ENCODE measurements around the gene TECPR2. TPM values are rescaled to one million over a fixed set of nuclear protein-coding genes. Genes with fewer than 3 reads are reported as not detected.
A peak's percentile ranks its signal among the peaks of the same experiment; 100 is the strongest.

Gene TECPR2
- total and polyA plus RNA-seq, 10 of the 15 experiments (the other 5 are each of a cell fraction or from before 2014, with no cell fraction given), result 0.15 to 10.0 (median 3.0) TPM

GRCh38 chr14:102524451-102525218 is 161.9 kb downstream of the TECPR2 start (continued):
- TF ChIP-seq E2F4 (IDR thresholded peaks at IDR 0.05; ENCODE audit: low read depth, low read length), result no peak
- TF ChIP-seq SUZ12 (IDR thresholded peaks at IDR 0.05; ENCODE audit: unreplicated experiment), result no peak
- no peak for TF ChIP-seq ZNF217 (IDR thresholded peaks at IDR 0.05)
- no peak for TF ChIP-seq CHD1 (IDR thresholded peaks at IDR 0.05; ENCODE audit: low read depth, low read length)
- TF ChIP-seq ZBTB11 (CRISPR knock-in tag; IDR thresholded peaks at IDR 0.05), result no peak
- no peak for TF ChIP-seq ATF2 (IDR thresholded peaks at IDR 0.05; ENCODE audit: low read length)
- TF ChIP-seq CBX5 (IDR thresholded peaks at IDR 0.05; ENCODE audit: low read depth), result no peak
- TF ChIP-seq, protein P1, sequence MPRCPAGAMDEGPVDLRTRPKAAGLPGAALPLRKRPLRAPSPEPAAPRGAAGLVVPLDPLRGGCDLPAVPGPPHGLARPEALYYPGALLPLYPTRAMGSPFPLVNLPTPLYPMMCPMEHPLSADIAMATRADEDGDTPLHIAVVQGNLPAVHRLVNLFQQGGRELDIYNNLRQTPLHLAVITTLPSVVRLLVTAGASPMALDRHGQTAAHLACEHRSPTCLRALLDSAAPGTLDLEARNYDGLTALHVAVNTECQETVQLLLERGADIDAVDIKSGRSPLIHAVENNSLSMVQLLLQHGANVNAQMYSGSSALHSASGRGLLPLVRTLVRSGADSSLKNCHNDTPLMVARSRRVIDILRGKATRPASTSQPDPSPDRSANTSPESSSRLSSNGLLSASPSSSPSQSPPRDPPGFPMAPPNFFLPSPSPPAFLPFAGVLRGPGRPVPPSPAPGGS (IDR thresholded peaks at IDR 0.05; ENCODE audit: borderline replicate concordance, insufficient read depth, low read depth, low read length, poor library complexity, severe bottlenecking), result no peak
- TF ChIP-seq, protein P2, sequence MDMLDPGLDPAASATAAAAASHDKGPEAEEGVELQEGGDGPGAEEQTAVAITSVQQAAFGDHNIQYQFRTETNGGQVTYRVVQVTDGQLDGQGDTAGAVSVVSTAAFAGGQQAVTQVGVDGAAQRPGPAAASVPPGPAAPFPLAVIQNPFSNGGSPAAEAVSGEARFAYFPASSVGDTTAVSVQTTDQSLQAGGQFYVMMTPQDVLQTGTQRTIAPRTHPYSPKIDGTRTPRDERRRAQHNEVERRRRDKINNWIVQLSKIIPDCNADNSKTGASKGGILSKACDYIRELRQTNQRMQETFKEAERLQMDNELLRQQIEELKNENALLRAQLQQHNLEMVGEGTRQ (IDR thresholded peaks at IDR 0.05; ENCODE audit: borderline replicate concordance, low read depth, low read length), result peak; percentile 86
- no peak for TF ChIP-seq NR2C1 (IDR thresholded peaks at IDR 0.05)
- no peak; the same call in 1 of the 2 replicates for TF ChIP-seq SIN3A (IDR thresholded peaks at IDR 0.05; ENCODE audit: low read depth, low read length)
- TF ChIP-seq IKZF2 (IDR thresholded peaks at IDR 0.05), result peak; percentile 79 to 80
- TF ChIP-seq, protein P3, sequence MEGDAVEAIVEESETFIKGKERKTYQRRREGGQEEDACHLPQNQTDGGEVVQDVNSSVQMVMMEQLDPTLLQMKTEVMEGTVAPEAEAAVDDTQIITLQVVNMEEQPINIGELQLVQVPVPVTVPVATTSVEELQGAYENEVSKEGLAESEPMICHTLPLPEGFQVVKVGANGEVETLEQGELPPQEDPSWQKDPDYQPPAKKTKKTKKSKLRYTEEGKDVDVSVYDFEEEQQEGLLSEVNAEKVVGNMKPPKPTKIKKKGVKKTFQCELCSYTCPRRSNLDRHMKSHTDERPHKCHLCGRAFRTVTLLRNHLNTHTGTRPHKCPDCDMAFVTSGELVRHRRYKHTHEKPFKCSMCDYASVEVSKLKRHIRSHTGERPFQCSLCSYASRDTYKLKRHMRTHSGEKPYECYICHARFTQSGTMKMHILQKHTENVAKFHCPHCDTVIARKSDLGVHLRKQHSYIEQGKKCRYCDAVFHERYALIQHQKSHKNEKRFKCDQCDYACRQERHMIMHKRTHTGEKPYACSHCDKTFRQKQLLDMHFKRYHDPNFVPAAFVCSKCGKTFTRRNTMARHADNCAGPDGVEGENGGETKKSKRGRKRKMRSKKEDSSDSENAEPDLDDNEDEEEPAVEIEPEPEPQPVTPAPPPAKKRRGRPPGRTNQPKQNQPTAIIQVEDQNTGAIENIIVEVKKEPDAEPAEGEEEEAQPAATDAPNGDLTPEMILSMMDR (IDR thresholded peaks at IDR 0.05 in 2 of 3, conservative IDR thresholded peaks at IDR 0.05 in 1 of 3; ENCODE audit: control insufficient read depth in 2 of 3, extremely low read depth in 1 of 3, insufficient read depth in 1 of 3, low read depth in 3 of 3, low read length in 3 of 3), result peak; percentile 96 to 97 (median 97)
- TF ChIP-seq BCL11A (IDR thresholded peaks at IDR 0.05; ENCODE audit: low read depth, low read length), result no peak
- no peak for TF ChIP-seq ZNF384 (IDR thresholded peaks at IDR 0.05; ENCODE audit: borderline replicate concordance, low read depth, low read length)
- no peak for TF ChIP-seq SMAD5 (IDR thresholded peaks at IDR 0.05; ENCODE audit: low read depth)
- TF ChIP-seq DPF2 (IDR thresholded peaks at IDR 0.05), result peak; percentile 62; the same call in 1 of the 2 replicates

Measured in GM12878 (cell line).